NOMO-1 (cell line): ENCODE results near the gene GABRD.

Experiments
- DNase-seq, 2 experiments: peaks; one replicate each; lab custom pipeline; 2025; ENCODE audit not compliant: unreplicated experiment in 2 of 2; lab: John Stamatoyannopoulos, UW

Gene GABRD

GRCh38 chr1:2037314-2037979, 18.3 kb downstream of the GABRD start:
- DNase-seq: no peak

- DNase-seq: no peak
Measured at GRCh38 chr1:2038229-2038628, 19.1 kb downstream of the GABRD start.

- no peak for DNase-seq
Measured at GRCh38 chr1:2039251-2039650, 20.1 kb downstream of the GABRD start.

DNA sequence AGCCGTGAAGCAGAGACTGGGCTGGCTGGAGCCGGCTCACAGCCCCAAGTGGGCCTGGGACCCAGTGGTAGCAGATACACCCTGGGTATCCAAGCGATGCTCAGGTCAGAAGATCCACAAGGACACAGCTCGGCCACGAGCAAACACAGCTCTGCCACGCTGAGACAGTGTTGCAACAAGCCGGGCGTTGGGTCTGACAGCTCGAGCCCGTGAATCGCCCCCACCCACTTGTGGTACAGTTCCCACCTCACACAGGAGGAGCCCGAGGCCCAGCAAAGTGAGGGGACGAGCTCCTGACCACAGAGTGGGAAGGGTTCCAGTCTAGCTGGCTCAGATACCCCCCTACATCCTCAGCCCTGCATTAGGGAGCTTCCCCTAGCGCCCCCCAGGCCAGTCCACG, 22.2 kb downstream of the GABRD start:
- DNase-seq: no peak

DNA sequence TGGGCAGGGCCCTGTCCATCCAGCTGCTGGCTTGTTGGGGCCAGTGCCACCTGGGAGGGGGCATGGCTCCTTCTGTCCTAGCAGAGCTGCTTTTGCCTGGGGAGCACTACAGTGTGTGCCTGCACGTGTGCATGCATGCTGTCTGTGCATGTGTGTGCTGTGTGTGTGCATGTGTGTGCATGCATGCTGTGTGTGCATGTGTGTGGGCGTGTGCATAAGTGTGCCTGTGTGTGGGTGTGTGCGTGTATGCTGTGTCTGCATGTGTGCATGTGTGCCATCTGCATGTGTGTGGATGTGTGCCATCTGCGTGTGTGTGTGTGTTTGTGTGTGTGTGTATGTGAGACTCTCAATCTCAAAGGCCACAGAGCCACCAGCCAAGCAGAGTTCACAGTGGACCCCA, 22.7 kb downstream of the GABRD start:
- DNase-seq: no peak

GRCh38 chr1:2042830-2043773, 24.0 kb downstream of the GABRD start:
- no peak for DNase-seq

GRCh38 chr1:2043886-2044285, 24.7 kb downstream of the GABRD start:
- no peak for DNase-seq

GRCh38 chr1:2044510-2045319, 25.6 kb downstream of the GABRD start:
- DNase-seq: peak; percentile 20 to 52

DNA sequence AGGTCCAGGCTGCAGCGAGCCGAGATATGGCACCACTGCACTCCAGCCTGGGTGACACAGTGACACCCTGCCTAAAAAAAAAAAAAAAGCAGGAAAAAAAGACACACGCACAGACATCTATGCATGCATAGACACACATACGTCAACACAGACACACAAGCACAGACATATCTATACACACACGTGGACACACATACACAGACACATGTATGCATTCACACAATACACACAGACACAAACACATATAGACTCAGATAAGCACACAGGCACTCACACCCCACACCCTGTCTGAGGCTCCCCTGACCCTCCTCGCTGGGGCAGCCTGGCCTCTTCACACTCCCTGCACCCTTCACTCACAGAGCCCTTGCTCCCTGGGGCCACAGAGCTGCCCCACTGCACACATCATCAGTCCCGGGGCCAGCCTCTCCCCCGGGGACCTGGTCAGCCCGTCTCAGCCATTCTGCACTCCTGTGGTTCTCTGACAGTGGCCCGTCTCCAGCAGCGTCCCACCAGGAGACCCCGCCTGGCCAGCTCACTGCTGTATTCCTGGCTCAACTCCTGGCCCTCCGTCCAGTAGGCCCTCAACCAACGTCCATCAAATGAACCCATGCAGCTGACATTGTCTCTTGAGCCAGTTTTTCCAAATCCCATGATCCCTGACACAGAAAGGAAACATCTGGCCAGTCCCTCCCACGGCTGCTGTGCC, 26.5 kb downstream of the GABRD start:
- DNase-seq: no peak

DNA sequence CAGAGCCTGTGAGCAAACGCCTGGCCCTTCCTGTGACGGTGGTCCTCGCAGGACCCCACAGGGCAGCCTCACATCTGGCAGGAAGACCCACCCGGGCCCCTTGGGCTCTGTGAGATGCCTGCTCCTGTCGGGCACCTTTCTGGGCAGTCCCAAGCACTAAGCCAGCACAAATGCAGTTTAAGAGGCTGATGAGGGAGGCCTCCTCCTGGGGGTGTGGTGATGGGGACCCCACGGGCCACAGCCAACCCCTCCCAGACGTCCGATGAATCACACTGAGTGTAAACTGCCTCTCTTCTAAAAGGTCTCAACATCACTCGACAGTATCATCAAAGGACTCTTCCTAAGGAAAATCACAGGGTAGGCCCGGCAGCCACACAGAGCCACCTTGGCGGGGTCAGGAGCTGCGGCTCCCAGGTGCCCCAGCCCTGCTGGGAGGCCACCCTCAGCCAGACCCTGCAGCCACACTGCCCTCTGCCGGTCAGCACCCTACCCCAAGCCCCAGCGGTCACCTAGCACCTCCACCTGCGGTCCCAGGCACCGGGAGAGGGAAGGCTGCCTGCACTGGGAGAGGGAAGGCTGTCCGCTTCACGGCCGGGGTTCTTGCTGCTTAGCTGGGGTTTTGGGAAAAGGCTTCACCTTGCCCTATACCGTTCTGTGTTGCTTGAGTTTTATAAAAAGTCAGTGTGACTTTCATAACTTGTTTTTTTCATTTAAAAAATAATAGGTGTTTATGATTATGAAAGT, 27.2 kb downstream of the GABRD start:
- peak; percentile 6 to 38 for DNase-seq

- no peak for DNase-seq
Measured at GRCh38 chr1:2046953-2047748, 28.0 kb downstream of the GABRD start.

DNA sequence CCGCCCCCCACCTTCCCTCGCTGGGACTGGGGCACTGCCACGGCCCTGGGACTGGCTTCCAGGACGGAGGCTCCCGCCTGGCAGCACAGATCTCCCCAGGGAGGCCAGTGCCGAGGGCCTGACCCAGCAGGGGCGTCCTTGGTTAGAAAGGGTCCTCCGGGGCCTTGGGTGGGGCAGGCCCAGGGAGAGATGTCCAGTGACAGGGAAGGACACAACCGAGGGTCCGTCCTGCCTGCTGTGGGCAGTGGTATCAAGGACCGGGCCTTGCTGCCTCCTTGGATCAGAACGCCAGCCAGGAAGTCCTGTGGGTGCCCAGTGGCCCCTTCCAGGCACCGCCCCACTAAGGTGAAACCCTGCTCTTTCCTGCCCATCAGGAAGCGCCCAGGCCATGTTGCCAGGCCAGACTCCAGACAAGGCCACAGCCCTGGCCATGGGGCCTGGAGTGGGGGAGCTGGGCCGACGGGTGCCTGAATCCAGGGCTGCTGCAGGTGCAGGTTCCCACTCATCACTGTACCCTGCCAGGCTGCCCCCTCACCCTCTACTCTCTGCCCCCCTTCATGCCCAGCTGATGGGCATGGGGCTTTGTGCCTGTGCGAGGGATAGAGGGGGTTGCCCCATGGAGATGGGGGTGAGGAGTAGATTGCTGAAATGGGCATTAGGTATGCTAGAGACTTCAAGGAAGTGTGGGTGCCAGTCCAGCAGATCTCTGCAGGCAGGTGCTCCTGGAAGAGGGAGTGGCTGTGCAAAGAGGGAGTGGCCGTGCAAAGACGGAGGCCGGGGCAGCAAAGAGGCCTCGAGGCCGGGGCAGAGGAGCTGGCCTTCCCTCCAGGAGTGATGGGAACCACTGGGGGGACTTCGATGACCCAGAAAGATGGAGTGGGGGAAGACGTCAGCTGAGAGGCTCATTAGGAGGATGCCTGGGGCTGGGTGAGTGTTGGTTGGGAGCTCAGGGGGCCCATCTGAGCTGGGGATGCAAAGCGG, 28.9 kb downstream of the GABRD start:
- DNase-seq: no peak

- DNase-seq: peak in 1 of 2 experiments; percentile 6
Measured at GRCh38 chr1:2049225-2049717, 30.1 kb downstream of the GABRD start.

DNA sequence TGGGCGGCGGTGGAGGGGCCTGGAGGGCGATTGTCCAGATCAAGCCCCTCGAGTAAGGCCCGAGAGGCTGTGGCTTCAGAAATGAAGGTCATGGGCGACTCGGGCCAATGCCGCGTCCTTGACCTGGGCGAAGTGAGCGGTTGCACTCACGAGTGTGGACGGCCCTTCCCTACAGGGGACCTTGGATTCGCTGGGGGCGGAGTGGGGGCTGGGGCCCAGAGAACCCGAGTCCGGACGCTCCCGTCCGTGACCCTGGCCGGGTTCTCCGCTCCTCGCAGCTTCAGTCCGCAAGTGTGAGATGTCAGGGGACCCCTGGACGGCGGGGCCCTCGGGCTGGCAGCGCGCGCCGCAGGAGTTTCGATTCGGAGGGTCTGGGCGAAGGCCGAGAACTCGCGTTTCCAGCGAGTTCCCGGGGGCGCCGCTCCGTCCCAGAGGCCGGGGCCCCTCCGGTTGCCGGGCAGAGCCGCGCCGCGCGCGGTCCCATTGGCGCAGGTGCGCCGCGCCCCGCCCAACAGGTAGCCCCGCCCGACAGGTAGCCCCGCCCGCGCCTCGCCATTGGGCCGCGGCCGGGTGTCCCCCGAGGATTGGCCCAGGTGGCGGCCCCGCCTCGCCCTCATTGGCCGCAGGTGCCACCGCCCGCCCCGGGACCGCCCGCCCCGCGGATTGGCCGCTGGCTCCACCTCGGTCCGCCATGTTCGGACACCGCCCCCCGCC, 30.7 kb downstream of the GABRD start, which contains the start of gene PRKCZ:
PRKCZ (plus strand) TSS at position 694 of the 714 bp plus-strand sequence. CDS start 220 bp downstream, outside the sequence.
- DNase-seq: peak; percentile 74 to 77

- no peak for DNase-seq
Measured at GRCh38 chr1:2050461-2050792, 31.3 kb downstream of the GABRD start.

DNA sequence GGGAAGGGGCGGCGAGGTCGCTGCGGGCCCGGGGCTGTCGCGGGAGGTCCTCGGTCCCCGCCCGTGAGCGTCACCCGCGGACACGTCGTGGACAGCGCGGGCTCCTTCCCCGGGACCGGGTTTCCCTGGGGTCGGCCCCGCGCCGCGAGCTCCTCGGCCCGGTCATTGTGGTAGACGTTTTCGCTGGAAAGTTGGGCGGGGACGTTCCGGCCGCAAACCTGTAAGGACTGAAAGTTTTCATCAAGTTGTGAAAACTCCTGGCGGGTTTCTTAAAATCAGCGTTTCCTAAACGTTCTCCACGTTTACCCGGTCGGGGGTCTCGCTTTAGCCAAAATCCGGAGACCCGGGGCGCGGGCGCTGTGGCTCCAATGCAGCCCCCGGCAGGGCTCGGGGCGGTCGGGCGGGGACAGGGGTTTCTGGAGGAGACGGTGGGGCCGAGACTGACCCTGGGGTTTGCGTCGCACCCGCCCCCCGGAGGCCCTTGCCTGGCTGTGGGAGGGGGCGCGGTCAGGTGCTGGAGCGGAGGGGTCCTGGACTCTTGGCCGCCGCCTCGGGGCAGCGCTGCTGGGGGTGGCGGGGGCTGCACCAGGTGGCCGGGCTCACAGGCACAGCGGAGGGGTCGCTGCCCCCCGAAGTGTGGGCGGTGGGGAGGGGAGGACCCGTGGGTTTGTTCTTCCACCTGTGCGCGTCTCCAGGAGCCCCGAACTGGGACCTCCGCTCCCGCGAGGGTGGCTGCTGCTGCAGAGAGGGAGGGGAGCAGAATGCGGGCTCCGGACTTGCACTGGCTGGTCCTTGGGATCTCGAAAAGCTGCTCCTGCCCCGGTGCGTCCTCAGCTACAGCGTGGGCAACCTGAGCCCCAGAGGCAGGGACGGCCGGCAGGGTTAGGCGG, 31.9 kb downstream of the GABRD start:
- DNase-seq: no peak
